ENCODE results near the gene PPARD. TPM values are rescaled to one million over a fixed set of nuclear protein-coding genes. Genes with fewer than 3 reads are reported as not detected.
A peak's percentile ranks its signal among the peaks of the same experiment; 100 is the strongest.

PPARD gene
- total RNA-seq, 3 donors from 2014 or later (not counting 1 experiment from before 2014, with no cell fraction given): 14.4 to 20.4 (median 18.8) TPM

GRCh38 chr6:35449287-35449881, 107.0 kb downstream of the PPARD start:
- Histone ChIP-seq H3K27ac (ENCODE audit: low read length) (no peak overlapping the region), H3K4me1 (ENCODE audit: control insufficient read depth, insufficient read depth, low read length) (peaks cover 19% of the 10 kb centered on the region), H3K27me3 (ENCODE audit: control insufficient read depth, insufficient read depth, low read length) (no peaks in the 10 kb centered on the region), H3K36me3 (ENCODE audit: control insufficient read depth, insufficient read depth, low read length) (no peaks in the 10 kb centered on the region), H3K4me3 (ENCODE audit: low read length) (no peak overlapping the region), H3K9me3 (ENCODE audit: control insufficient read depth, insufficient read depth, low read length) (no peaks in the 10 kb centered on the region)
- H3K27me3 Mint-ChIP-seq (ENCODE audit: low read depth in 2 of 2): peaks cover 0 to 2% of the 10 kb centered on the region in 2 donors
- intact Hi-C loops (cut with micrococcal nuclease): loop anchor here (1.0 kb wide), 2 partner anchors 107 to 152 kb away; partner anchors contain the start of genes DEF6 and PPARD
- peak overlapping the region; percentile 38 to 54 for H3K27ac Mint-ChIP-seq
- DNase-seq (peak in 1 of 2 donors; percentile 80), ATAC-seq (peak; percentile 61 to 71 (median 61))
- no peaks in the 10 kb centered on the region for H3K9me3 Mint-ChIP-seq
- H3K36me3 Mint-ChIP-seq: no peaks in the 10 kb centered on the region
- TF ChIP-seq CTCF (IDR thresholded peaks at IDR 0.05): peak; percentile 69
- WGBS (ENCODE audit: insufficient coverage): 43% methylated on average over 14 of the region's 14 CpGs
- H3K4me1 Mint-ChIP-seq: peaks cover 23 to 37% of the 10 kb centered on the region in 2 donors
- H3K4me3 Mint-ChIP-seq: peak overlapping the region; percentile 47

GRCh38 chr6:35451354-35452182, 109.2 kb downstream of the PPARD start:
- H3K4me1 Mint-ChIP-seq: peaks cover 23 to 34% of the 10 kb centered on the region in 2 donors

GRCh38 chr6:35452183-35453090, 110.1 kb downstream of the PPARD start, which contains the start of gene FANCE:
Gene FANCE, plus strand, starts transcription at chr6:35452338. Its CDS starts 208 bp downstream, at chr6:35452546.
- H3K4me1 Mint-ChIP-seq: peaks cover 23 to 34% of the 10 kb centered on the region in 2 donors
- TF ChIP-seq CTCF (IDR thresholded peaks at IDR 0.05): no peak
- under 1% methylated on average over 83 of the region's 87 CpGs for WGBS (ENCODE audit: insufficient coverage)
- intact Hi-C loops (cut with micrococcal nuclease): loop anchor here (1.0 to 5.0 kb wide), 2 partner anchors 16 to 60 kb away; partner anchors contain the start of gene RPL10A
- Histone ChIP-seq H3K9me3 (ENCODE audit: control insufficient read depth, insufficient read depth, low read length) (no peaks in the 10 kb centered on the region), H3K27me3 (ENCODE audit: control insufficient read depth, insufficient read depth, low read length) (no peaks in the 10 kb centered on the region), H3K4me3 (ENCODE audit: low read length) (peak within 1 kb of the TSS; percentile 67), H3K36me3 (ENCODE audit: control insufficient read depth, insufficient read depth, low read length) (peaks cover 4% of the 10 kb centered on the region), H3K4me1 (ENCODE audit: control insufficient read depth, insufficient read depth, low read length) (peaks cover 12% of the 10 kb centered on the region), H3K27ac (ENCODE audit: low read length) (peak within 1 kb of the TSS; percentile 25)
- peak within 1 kb of the TSS; percentile 48 to 83 for H3K27ac Mint-ChIP-seq
- peak; percentile 89 to 90 for DNase-seq
- peak; percentile 86 to 94 (median 91) for ATAC-seq
- no peaks in the 10 kb centered on the region for H3K36me3 Mint-ChIP-seq
- H3K4me3 Mint-ChIP-seq: peak within 1 kb of the TSS; percentile 91
- H3K9me3 Mint-ChIP-seq: no peaks in the 10 kb centered on the region
- H3K27me3 Mint-ChIP-seq (ENCODE audit: low read depth in 2 of 2): peaks cover 0 to under 1% of the 10 kb centered on the region in 2 donors

More at GRCh38 chr6:35451354-35452182, 109.2 kb downstream of the PPARD start:
- Mint-ChIP-seq H3K27ac (peak overlapping the region; percentile 35 to 83), H3K9me3 (no peaks in the 10 kb centered on the region), H3K36me3 (no peaks in the 10 kb centered on the region), H3K4me3 (peak overlapping the region; percentile 91), H3K27me3 (ENCODE audit: low read depth in 2 of 2) (peaks cover 0 to 2% of the 10 kb centered on the region in 2 donors)
- 24% methylated on average over 10 of the region's 20 CpGs for WGBS (ENCODE audit: insufficient coverage)
- H3K36me3 ChIP-seq (ENCODE audit: control insufficient read depth, insufficient read depth, low read length): peaks cover 4% of the 10 kb centered on the region
- H3K27ac ChIP-seq (ENCODE audit: low read length): peak overlapping the region; percentile 25
- intact Hi-C loops (cut with micrococcal nuclease): loop anchor here (1.0 to 5.0 kb wide), 2 partner anchors 17 to 59 kb away; partner anchors contain the start of gene RPL10A
- DNase-seq (no peak), ATAC-seq (peak in 2 of 3 donors; percentile 9 to 33)
- H3K27me3 ChIP-seq (ENCODE audit: control insufficient read depth, insufficient read depth, low read length): no peaks in the 10 kb centered on the region
- H3K4me3 ChIP-seq (ENCODE audit: low read length): peak overlapping the region; percentile 67
- peaks cover 12% of the 10 kb centered on the region for H3K4me1 ChIP-seq (ENCODE audit: control insufficient read depth, insufficient read depth, low read length)
- TF ChIP-seq CTCF (IDR thresholded peaks at IDR 0.05): no peak
- no peaks in the 10 kb centered on the region for H3K9me3 ChIP-seq (ENCODE audit: control insufficient read depth, insufficient read depth, low read length)
